Measurements from ENCODE around the gene TENM4. TPM values are rescaled to one million over a fixed set of nuclear protein-coding genes. Genes with fewer than 3 reads are reported as not detected.

TENM4 gene
- total RNA-seq, 4 donors from 2014 or later = 7.7 to 39.3 (median 16.1) TPM

GRCh38 chr11:78762105-78762504 is 678.7 kb downstream of the TENM4 start:
- Histone ChIP-seq H3K27ac (no peak overlapping the region), H3K36me3 (peaks cover 0 to 11% (median 0%) of the 10 kb centered on the region in 3 donors), H3K4me1 (no peaks in the 10 kb centered on the region), H3K4me3 (no peak overlapping the region), H3K27me3 (no peaks in the 10 kb centered on the region), H3K9me3 (no peaks in the 10 kb centered on the region)
- TF ChIP-seq POLR2A (IDR thresholded peaks at IDR 0.05) (no peak), CTCF (IDR thresholded peaks at IDR 0.05) (no peak)
- intact Hi-C loops (cut with DNase I) = no loop called here
- DNase-seq = no peak
- 87 to 91% methylated on average over 3 of the region's 3 CpGs for WGBS, 2 donors

GRCh38 chr11:78759071-78759470 is 681.8 kb downstream of the TENM4 start:
- Histone ChIP-seq H3K36me3 (peaks cover 0 to 29% (median 0%) of the 10 kb centered on the region in 3 donors), H3K27me3 (no peaks in the 10 kb centered on the region), H3K27ac (no peak overlapping the region), H3K4me3 (no peak overlapping the region), H3K9me3 (no peaks in the 10 kb centered on the region), H3K4me1 (no peaks in the 10 kb centered on the region)
- TF ChIP-seq POLR2A (IDR thresholded peaks at IDR 0.05) = no peak
- no peak for TF ChIP-seq CTCF (IDR thresholded peaks at IDR 0.05)
- no peak for DNase-seq
- intact Hi-C loops (cut with DNase I) = no loop called here
- WGBS, 2 donors = 40 to 45% methylated on average over 4 of the region's 4 CpGs

- DNase-seq = no peak
- no peaks in the 10 kb centered on the region for H3K4me1 ChIP-seq
These were observed 687.5 kb downstream of the TENM4 start for GRCh38 chr11:78753297-78753696.

GRCh38 chr11:78752494-78752893 is 688.3 kb downstream of the TENM4 start:
- peaks cover 0 to 29% (median 0%) of the 10 kb centered on the region in 3 donors for H3K36me3 ChIP-seq
- H3K4me1 ChIP-seq = no peaks in the 10 kb centered on the region
- 38 to 71% methylated on average over 2 of the region's 2 CpGs for WGBS, 2 donors
- H3K27ac ChIP-seq = no peak overlapping the region
- no peak overlapping the region for H3K4me3 ChIP-seq
- no peaks in the 10 kb centered on the region for H3K9me3 ChIP-seq
- no peaks in the 10 kb centered on the region for H3K27me3 ChIP-seq
- TF ChIP-seq CTCF (IDR thresholded peaks at IDR 0.05) (no peak), POLR2A (IDR thresholded peaks at IDR 0.05) (no peak)
- DNase-seq = no peak
- intact Hi-C loops (cut with DNase I) = no loop called here

More at GRCh38 chr11:78753297-78753696, 687.5 kb downstream of the TENM4 start:
- Histone ChIP-seq H3K36me3 (peaks cover 0 to 29% (median 0%) of the 10 kb centered on the region in 3 donors), H3K9me3 (no peaks in the 10 kb centered on the region), H3K27me3 (no peaks in the 10 kb centered on the region), H3K27ac (no peak overlapping the region), H3K4me3 (no peak overlapping the region)
- TF ChIP-seq CTCF (IDR thresholded peaks at IDR 0.05) = no peak
- no peak for TF ChIP-seq POLR2A (IDR thresholded peaks at IDR 0.05)
- intact Hi-C loops (cut with DNase I) = no loop called here
- WGBS, 2 donors = 47 to 55% methylated on average over 1 of the region's 1 CpG

GRCh38 chr11:78748918-78749690 is 691.7 kb downstream of the TENM4 start:
- 63 to 83% methylated on average over 6 to 7 of the region's 7 CpGs for WGBS, 2 donors
- intact Hi-C loops (cut with DNase I) = no loop called here

More at GRCh38 chr11:78748918-78749690, 691.7 kb downstream of the TENM4 start:
- Histone ChIP-seq H3K9me3 (no peaks in the 10 kb centered on the region), H3K27ac (no peak overlapping the region), H3K27me3 (no peaks in the 10 kb centered on the region), H3K36me3 (no peaks in the 10 kb centered on the region), H3K4me1 (peaks cover 0 to 9% (median 4%) of the 10 kb centered on the region in 3 donors), H3K4me3 (no peak overlapping the region)
- TF ChIP-seq CTCF (IDR thresholded peaks at IDR 0.05) (no peak), POLR2A (IDR thresholded peaks at IDR 0.05) (no peak)
- DNase-seq = no peak
